ENCODE measurements around the gene NCK1. TPM values are rescaled to one million over a fixed set of nuclear protein-coding genes. Genes with fewer than 3 reads are reported as not detected.

NCK1 gene
- total and polyA plus RNA-seq, 9 of the 15 experiments (the other 6 are each of a cell fraction or from before 2014, with no cell fraction given), result 17.3 to 30.5 (median 25.0) TPM

GRCh38 chr3:136899622-136900158 lies 37.7 kb downstream of the NCK1 start (continued):
- 0 out of 2 replicates have a peak, but pooled peaks have one; percentile 47 for TF ChIP-seq DMBX1 (CRISPR knock-in tag; IDR thresholded peaks at IDR 0.05; ENCODE audit: borderline replicate concordance)
- 0 out of 2 replicates have a peak, but pooled peaks have one; percentile 19 for TF ChIP-seq MBD2 (IDR thresholded peaks at IDR 0.05; ENCODE audit: borderline replicate concordance, low read depth)
- no peak for TF ChIP-seq HMG20B (CRISPR knock-in tag; IDR thresholded peaks at IDR 0.05)
- peak; percentile 61; the same call in 1 of the 2 replicates for TF ChIP-seq GATAD2A (IDR thresholded peaks at IDR 0.05)
- no peak for TF ChIP-seq DLX4 (CRISPR knock-in tag; IDR thresholded peaks at IDR 0.05)
- TF ChIP-seq NR4A1 (CRISPR knock-in tag; IDR thresholded peaks at IDR 0.05), result no peak
- TF ChIP-seq NR4A1 (tag; IDR thresholded peaks at IDR 0.05), result no peak
- TF ChIP-seq NCOA1 (IDR thresholded peaks at IDR 0.05; ENCODE audit: low read depth), result no peak; the same call in 1 of the 2 replicates
- no peak for TF ChIP-seq FOXJ2 (tag; IDR thresholded peaks at IDR 0.05)
- peak; percentile 58; the same call in 1 of the 2 replicates for TF ChIP-seq ZNF766 (CRISPR knock-in tag; conservative IDR thresholded peaks at IDR 0.05)
- TF ChIP-seq, protein P1, sequence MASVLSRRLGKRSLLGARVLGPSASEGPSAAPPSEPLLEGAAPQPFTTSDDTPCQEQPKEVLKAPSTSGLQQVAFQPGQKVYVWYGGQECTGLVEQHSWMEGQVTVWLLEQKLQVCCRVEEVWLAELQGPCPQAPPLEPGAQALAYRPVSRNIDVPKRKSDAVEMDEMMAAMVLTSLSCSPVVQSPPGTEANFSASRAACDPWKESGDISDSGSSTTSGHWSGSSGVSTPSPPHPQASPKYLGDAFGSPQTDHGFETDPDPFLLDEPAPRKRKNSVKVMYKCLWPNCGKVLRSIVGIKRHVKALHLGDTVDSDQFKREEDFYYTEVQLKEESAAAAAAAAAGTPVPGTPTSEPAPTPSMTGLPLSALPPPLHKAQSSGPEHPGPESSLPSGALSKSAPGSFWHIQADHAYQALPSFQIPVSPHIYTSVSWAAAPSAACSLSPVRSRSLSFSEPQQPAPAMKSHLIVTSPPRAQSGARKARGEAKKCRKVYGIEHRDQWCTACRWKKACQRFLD (CRISPR knock-in tag; IDR thresholded peaks at IDR 0.05), result peak; percentile 34; the same call in 1 of the 2 replicates
- TF ChIP-seq ARHGAP35 (IDR thresholded peaks at IDR 0.05; ENCODE audit: partially characterized antibody), result no peak
- TF ChIP-seq ZNF79 (CRISPR knock-in tag; IDR thresholded peaks at IDR 0.05; ENCODE audit: low read depth), result no peak
- no peak for TF ChIP-seq POLR2B (IDR thresholded peaks at IDR 0.05; ENCODE audit: low read depth, partially characterized antibody)
- TF ChIP-seq TEAD4 (IDR thresholded peaks at IDR 0.05; ENCODE audit: low read length), result peak; percentile 96
- no peak for TF ChIP-seq TEAD4 (CRISPR knock-in tag; IDR thresholded peaks at IDR 0.05; ENCODE audit: borderline replicate concordance)
- TF ChIP-seq SRSF1 (IDR thresholded peaks at IDR 0.05; ENCODE audit: low read depth, low read length), result no peak
- TF ChIP-seq MCM3 (IDR thresholded peaks at IDR 0.05), result no peak
- no peak for TF ChIP-seq MAFK (IDR thresholded peaks at IDR 0.05; ENCODE audit: low read length)
- peak; percentile 45 to 66 for TF ChIP-seq NCOA2 (IDR thresholded peaks at IDR 0.05; ENCODE audit: partially characterized antibody in 2 of 2)
- TF ChIP-seq, protein P2, sequence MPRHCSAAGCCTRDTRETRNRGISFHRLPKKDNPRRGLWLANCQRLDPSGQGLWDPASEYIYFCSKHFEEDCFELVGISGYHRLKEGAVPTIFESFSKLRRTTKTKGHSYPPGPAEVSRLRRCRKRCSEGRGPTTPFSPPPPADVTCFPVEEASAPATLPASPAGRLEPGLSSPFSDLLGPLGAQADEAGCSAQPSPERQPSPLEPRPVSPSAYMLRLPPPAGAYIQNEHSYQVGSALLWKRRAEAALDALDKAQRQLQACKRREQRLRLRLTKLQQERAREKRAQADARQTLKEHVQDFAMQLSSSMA (CRISPR knock-in tag; IDR thresholded peaks at IDR 0.05), result no peak
- no peak for TF ChIP-seq XRCC4 (IDR thresholded peaks at IDR 0.05; ENCODE audit: extremely low read depth, insufficient read depth, insufficient read length)
- no peak for TF ChIP-seq ZNF583 (CRISPR knock-in tag; IDR thresholded peaks at IDR 0.05)
- no peak for TF ChIP-seq NUFIP1 (IDR thresholded peaks at IDR 0.05; ENCODE audit: partially characterized antibody)
- TF ChIP-seq HBP1 (CRISPR knock-in tag; IDR thresholded peaks at IDR 0.05), result no peak
- TF ChIP-seq ADNP (tag; IDR thresholded peaks at IDR 0.05), result peak; percentile 57; the same call in 1 of the 2 replicates
- TF ChIP-seq ZBTB17 (CRISPR knock-in tag; IDR thresholded peaks at IDR 0.05), result no peak
